ENCODE results near the gene CHKA.

GRCh38 chr11:68159665-68160064 is 38.5 kb upstream of the CHKA start:
- TF ChIP-seq ELF1 (IDR thresholded peaks at IDR 0.05) (no peak), CTCF (IDR thresholded peaks at IDR 0.05) (no peak), POLR2AphosphoS5 (IDR thresholded peaks at IDR 0.05; ENCODE audit: low read depth, low read length) (no peak), EZH2phosphoT487 (IDR thresholded peaks at IDR 0.05; ENCODE audit: borderline replicate concordance, low read depth) (no peak), FOXM1 (IDR thresholded peaks at IDR 0.05; ENCODE audit: low read depth) (no peak)
- TF ChIP-seq, protein P1, sequence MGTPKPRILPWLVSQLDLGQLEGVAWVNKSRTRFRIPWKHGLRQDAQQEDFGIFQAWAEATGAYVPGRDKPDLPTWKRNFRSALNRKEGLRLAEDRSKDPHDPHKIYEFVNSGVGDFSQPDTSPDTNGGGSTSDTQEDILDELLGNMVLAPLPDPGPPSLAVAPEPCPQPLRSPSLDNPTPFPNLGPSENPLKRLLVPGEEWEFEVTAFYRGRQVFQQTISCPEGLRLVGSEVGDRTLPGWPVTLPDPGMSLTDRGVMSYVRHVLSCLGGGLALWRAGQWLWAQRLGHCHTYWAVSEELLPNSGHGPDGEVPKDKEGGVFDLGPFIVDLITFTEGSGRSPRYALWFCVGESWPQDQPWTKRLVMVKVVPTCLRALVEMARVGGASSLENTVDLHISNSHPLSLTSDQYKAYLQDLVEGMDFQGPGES (IDR thresholded peaks at IDR 0.05; ENCODE audit: low read depth, low read length) = no peak
- TF ChIP-seq, protein P2, sequence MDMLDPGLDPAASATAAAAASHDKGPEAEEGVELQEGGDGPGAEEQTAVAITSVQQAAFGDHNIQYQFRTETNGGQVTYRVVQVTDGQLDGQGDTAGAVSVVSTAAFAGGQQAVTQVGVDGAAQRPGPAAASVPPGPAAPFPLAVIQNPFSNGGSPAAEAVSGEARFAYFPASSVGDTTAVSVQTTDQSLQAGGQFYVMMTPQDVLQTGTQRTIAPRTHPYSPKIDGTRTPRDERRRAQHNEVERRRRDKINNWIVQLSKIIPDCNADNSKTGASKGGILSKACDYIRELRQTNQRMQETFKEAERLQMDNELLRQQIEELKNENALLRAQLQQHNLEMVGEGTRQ (IDR thresholded peaks at IDR 0.05; ENCODE audit: borderline replicate concordance, low read depth, low read length) = no peak

All from SK-N-SH (cell line).